HFF-Myc (cell line): ENCODE results near the gene SLC39A12.

Experiments used
- DNase-seq: peaks from one replicate; pipeline ENCODE4 v3.0.0-alpha.2; 2011; ENCODE audit warnings: low read depth; ENCODE audit errors: extremely low read depth
- H3K4me3 ChIP-seq: replicated peaks from 2 replicates; pipeline ENCODE4 v1.5.1; 2011; ENCODE audit warnings: low read depth, mild to moderate bottlenecking, control low read depth, low read length
- TF ChIP-seq, protein P1 (sequence below): IDR thresholded peaks from 2 replicates; pipeline ENCODE4 v1.5.1; 2012; ENCODE audit warnings: mild to moderate bottlenecking, low read depth, low read length, control low read depth; ENCODE audit errors: missing control alignments

SLC39A12 gene

DNA sequence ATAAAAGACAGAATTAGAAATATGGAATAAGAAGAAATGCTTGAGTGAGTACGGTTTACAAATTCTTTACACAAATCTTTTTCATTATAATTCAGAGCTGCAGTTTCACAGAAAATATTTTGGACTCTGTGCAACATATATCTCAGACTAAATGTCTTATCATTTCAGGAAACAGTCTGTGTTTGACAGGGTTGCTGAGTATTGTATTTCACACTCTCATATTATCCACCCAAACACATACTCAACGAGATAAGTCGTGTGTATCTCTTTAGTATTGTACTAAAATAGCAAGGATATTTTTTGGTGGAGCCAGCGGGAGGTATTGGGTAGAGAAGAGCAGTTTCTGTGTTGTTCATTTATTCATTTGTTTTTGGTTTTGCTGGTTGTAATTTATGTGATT, 39.0 kb upstream of the SLC39A12 start:
- TF ChIP-seq, protein P1, sequence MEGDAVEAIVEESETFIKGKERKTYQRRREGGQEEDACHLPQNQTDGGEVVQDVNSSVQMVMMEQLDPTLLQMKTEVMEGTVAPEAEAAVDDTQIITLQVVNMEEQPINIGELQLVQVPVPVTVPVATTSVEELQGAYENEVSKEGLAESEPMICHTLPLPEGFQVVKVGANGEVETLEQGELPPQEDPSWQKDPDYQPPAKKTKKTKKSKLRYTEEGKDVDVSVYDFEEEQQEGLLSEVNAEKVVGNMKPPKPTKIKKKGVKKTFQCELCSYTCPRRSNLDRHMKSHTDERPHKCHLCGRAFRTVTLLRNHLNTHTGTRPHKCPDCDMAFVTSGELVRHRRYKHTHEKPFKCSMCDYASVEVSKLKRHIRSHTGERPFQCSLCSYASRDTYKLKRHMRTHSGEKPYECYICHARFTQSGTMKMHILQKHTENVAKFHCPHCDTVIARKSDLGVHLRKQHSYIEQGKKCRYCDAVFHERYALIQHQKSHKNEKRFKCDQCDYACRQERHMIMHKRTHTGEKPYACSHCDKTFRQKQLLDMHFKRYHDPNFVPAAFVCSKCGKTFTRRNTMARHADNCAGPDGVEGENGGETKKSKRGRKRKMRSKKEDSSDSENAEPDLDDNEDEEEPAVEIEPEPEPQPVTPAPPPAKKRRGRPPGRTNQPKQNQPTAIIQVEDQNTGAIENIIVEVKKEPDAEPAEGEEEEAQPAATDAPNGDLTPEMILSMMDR: no peak
- no peak overlapping the region for H3K4me3 ChIP-seq
- DNase-seq: no peak

DNA sequence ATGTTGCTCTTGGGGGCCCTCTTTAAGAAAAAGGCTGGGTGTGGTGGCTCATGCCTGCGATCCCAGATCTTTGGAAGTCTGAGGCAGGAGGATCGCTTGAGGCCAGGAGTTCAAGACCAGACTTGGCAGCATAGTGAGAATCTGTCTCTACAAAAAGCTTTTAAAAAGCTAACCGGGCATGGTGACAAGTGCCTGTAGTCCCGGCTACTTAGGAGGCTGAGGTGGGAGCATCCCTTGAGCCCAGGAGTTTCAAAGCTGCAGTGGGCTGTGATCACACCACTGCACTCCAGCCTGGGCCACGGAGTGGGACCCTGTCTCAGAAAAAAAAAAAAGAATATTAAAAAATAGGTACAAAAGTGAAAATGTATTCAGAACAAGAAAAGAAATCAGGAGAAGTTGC, 38.1 kb upstream of the SLC39A12 start:
- H3K4me3 ChIP-seq: no peak overlapping the region
- TF ChIP-seq, protein P1: no peak
- no peak for DNase-seq

DNA sequence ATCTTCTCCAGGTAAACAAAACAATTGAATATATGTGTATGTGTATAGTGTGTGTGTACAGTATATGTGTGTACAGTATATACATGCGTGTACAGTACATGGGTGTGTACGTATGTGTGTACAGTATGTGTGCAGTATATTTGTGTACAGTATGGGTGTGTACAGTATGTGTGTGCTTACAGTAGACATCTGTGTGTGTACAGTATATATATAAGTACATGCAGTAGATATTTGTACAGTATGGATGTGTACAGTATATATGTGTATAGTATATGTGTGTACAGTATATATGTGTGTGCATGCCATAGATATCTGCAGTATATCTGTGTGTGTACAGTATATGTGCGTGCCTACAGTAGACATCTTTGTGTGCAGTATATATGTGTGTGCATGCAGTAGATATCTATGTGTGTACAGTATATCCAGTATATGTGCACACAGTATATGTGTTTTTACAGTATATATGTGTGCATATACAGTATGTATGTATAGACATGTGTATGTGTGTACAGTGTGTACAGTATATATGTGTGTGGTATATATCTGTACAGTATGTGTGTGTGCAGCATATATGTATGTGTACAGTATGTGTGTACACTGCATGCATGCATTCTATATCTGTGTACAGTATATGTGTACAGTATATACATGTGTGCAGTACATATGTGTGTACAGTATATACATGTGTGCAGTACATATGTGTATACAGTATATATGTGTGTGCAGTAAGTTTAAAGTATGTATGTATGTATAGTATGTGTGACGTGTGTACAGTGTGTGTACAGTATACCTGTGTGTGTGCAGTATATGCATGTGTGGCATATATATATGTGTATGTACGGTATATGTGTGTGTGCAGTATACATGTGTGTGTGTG, 37.3 kb upstream of the SLC39A12 start:
- TF ChIP-seq, protein P1: no peak
- no peak for DNase-seq
- no peak overlapping the region for H3K4me3 ChIP-seq

DNA sequence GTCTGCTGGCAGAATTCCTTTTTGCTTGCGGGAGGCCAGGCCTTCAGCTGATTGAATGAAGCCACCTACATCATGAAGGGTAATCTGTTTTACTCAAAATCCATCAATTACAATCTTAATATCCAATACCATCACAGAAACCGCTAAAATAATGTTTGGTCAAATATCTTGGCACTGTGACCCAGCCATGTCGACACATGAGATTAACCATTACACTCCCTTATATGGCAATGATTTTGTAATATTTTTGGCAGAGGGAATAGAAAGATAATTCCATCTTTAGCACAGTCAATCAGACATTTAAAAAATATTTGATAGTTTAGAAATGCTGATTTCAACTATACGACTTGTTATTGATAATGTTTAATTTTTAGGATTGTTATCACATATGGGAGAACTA, 36.5 kb upstream of the SLC39A12 start:
- no peak overlapping the region for H3K4me3 ChIP-seq
- TF ChIP-seq, protein P1: no peak
- no peak for DNase-seq

DNA sequence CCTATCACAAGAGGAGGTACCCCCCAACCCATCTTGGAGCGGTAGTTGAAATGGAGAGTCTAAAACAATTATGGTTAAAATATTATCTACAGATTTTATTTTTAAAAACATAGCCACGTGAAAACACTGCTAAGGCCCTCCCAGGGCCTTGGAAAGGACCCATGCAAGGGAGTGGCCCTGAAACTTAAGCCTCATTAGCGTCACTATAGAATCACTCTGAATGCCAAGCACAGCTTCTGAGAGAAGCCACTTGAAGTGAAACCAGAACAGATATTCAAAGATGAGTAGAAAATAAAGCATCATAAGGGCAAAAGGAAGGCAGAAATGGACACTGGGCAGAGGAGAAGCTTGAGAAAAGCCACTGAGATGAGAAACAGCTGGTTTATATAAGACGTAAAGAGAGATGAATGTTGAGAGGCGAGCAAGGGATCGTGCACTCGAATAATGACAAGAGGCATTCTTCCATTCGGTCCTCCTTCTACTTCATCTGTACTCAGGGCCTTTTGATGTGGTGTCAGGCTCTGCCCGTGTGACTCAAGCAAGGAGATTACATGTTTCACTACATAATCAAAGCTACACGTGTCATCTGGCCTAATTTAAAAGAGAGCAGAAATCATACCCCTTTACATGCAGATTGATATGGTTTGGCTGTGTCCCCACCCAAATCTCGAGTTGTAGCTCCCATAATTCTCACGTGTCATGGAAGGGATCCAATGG, 33.4 kb upstream of the SLC39A12 start:
- no peak for DNase-seq
- TF ChIP-seq, protein P1: no peak
- no peak overlapping the region for H3K4me3 ChIP-seq

DNA sequence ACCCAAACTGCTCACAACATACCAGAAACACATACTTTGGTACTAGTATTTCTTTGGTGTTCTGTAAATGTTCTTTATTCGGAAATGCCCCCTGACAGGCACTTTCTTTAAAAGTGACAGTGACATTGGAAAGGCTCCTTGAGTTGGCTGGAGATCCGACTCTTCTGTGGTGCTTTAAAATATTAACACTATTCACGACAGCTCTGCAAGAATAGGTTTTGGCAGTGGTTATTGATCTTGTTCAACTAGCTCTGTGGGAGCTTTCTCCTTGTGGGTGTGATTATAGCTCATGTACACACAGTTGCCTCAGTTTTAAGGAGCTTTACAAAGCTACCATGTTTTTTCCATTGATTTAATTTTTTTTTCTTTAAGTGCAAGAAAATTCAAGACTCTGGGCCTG, 30.3 kb upstream of the SLC39A12 start:
- no peak for DNase-seq
- TF ChIP-seq, protein P1: no peak
- H3K4me3 ChIP-seq: no peak overlapping the region
